ENCODE measurements around the gene NSUN4. TPM values are rescaled to one million over a fixed set of nuclear protein-coding genes. Genes with fewer than 3 reads are reported as not detected.

Gene NSUN4
- total and polyA plus RNA-seq, 9 of the 15 experiments (the other 6 are each of a cell fraction or from before 2014, with no cell fraction given): 33.4 to 60.2 (median 46.3) TPM

- TF ChIP-seq NKRF (IDR thresholded peaks at IDR 0.05; ENCODE audit: borderline replicate concordance): peak; percentile 70
- peak; percentile 92 for TF ChIP-seq RBFOX2 (IDR thresholded peaks at IDR 0.05; ENCODE audit: low read depth, low read length)
- no peak for TF ChIP-seq ZBTB9 (CRISPR knock-in tag; IDR thresholded peaks at IDR 0.05)
- no peak; the same call in 1 of the 2 replicates for TF ChIP-seq RNF2 (IDR thresholded peaks at IDR 0.05)
- TF ChIP-seq ELF1 (tag; IDR thresholded peaks at IDR 0.05): peak; percentile 90
- peak; percentile 95 for TF ChIP-seq ZNF175 (CRISPR knock-in tag; IDR thresholded peaks at IDR 0.05; ENCODE audit: low read depth)
- peak; percentile 20 to 46 (median 46); a peak in 3 of 6 replicates for TF ChIP-seq CTCF (IDR thresholded peaks at IDR 0.05 in 2 of 3, conservative IDR thresholded peaks at IDR 0.05 in 1 of 3; ENCODE audit: insufficient read depth in 2 of 3, low read depth in 1 of 3, low read length in 3 of 3)
- no peak for TF ChIP-seq CHD7 (IDR thresholded peaks at IDR 0.05; ENCODE audit: low read depth, low read length)
- TF ChIP-seq KAT2B (IDR thresholded peaks at IDR 0.05; ENCODE audit: low read depth, low read length): no peak
Observed at GRCh38 chr1:46303038-46303871, 37.4 kb upstream of the NSUN4 start, which contains the start of the genes LRRC41 and UQCRH (continued).
